Activated T-helper 1 cell treated with anti-CD3 and anti-CD28 coated beads, Interleukin-12 subunit alpha, Interleukin-12 subunit beta, Interleukin-2, Interleukin-4 antibody, amounts not matched to agents 30 ng/mL and 10 ng/mL and 1 ng/mL, durations not matched to agents 14 hours and 24 hours and 36 hours (primary cell): Measurements from ENCODE around the gene KCNK6. TPM values are rescaled to one million over a fixed set of nuclear protein-coding genes. Genes with fewer than 3 reads are reported as not detected.

Experiments used
- DNase-seq: peaks from one replicate; pipeline ENCODE4 v3.0.0; 2021; ENCODE audit warnings: low spot score
- H3K27ac Mint-ChIP-seq: one replicate; pipeline ENCODE4 v1.8.0; 2021; ENCODE audit warnings: mild to moderate bottlenecking, mixed read lengths
- H3K27me3 Mint-ChIP-seq: one replicate; pipeline ENCODE4 v1.8.0; 2022; ENCODE audit warnings: mild to moderate bottlenecking, moderate library complexity, mixed read lengths; ENCODE audit not compliant: insufficient read depth
- H3K36me3 Mint-ChIP-seq: one replicate; pipeline ENCODE4 v1.8.0; 2021; ENCODE audit warnings: low read depth, mixed read lengths
- H3K4me1 Mint-ChIP-seq: one replicate; pipeline ENCODE4 v1.8.0; 2021; ENCODE audit warnings: low read depth, mixed read lengths
- H3K4me3 Mint-ChIP-seq: one replicate; pipeline ENCODE4 v1.8.0; 2021; ENCODE audit warnings: mild to moderate bottlenecking, moderate library complexity, mixed read lengths
- H3K9me3 Mint-ChIP-seq: one replicate; pipeline ENCODE4 v1.8.0; 2021; ENCODE audit warnings: mixed read lengths
- intact Hi-C: fragments of 100-400 bp; cut with micrococcal nuclease; formaldehyde crosslinking; loops from one replicate; pipeline ENCODE4 v1.15.1; 2024
- total RNA-seq: library from RNA; stranded (reverse); gene quantifications from 2 replicates; pipeline ENCODE4 v1.2.3, GENCODE V29; 2022

Gene KCNK6
- total RNA-seq, 1 donor from 2014 or later, result 22.1 TPM

DNA sequence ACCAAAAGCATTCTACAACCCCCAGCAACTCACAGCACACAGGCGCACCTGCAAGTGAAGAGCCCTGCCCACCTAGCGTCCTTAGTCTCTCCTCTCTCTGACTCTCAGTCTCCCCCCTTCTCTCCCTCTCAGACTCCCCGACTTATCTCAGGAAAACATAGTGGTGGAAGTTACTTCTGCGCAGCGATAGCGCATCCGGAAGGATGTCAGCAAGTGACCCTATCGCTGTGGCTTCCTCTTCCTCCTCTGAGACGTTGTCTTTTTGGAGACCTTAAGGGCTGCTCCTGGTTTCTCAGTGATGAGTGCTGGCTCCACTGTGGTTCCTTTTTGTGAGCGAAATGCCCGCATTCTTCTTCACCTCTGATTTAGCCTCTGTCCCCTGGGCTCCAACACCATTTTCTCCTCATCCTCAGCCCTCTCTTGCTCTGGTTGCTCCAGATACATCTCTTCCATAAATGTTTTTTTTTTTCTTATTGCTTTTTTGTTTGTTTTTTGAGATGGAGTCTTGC lies 2.5 kb upstream of the KCNK6 start:
- intact Hi-C loops, result loop anchor here (5.0 kb wide), 1 partner anchor 535 kb away; no protein-coding TSS in a partner anchor
- Mint-ChIP-seq H3K4me1 (peaks cover 57% of the 10 kb centered on the region), H3K9me3 (no peaks in the 10 kb centered on the region), H3K36me3 (peaks cover 8% of the 10 kb centered on the region), H3K27ac (peak overlapping the region; percentile 96), H3K27me3 (no peaks in the 10 kb centered on the region), H3K4me3 (peak overlapping the region; percentile 85)
- peak; percentile 30 for DNase-seq

DNA sequence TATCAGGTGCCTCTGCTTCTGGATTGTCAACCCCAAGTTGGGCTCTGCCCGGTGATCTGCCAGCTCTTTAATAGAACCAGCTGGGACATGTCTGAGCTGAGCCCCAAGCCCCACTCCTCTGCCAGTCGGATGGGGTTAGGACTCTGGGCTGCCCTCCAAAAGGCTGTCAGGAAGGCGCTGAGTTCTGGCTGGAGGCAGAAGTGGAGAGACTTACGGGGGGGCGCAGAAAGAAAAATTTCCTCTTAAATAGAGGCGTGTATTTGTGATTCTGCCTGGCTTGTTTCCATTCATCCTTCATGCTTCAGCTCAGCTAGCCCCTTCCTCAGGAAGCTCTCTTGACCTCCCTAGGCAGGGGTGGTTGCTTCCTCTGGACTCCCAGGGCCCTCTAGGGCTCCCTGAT lies 985 bp upstream of the KCNK6 start:
- H3K4me1 Mint-ChIP-seq, result peaks cover 60% of the 10 kb centered on the region
- H3K9me3 Mint-ChIP-seq, result no peaks in the 10 kb centered on the region
- peak overlapping the region; percentile 86 for H3K4me3 Mint-ChIP-seq
- no peak overlapping the region for H3K27ac Mint-ChIP-seq
- H3K36me3 Mint-ChIP-seq, result peaks cover 6% of the 10 kb centered on the region
- no peaks in the 10 kb centered on the region for H3K27me3 Mint-ChIP-seq
- intact Hi-C loops, result loop anchor here (5.0 kb wide), 1 partner anchor 534 kb away; no protein-coding TSS in a partner anchor
- no peak for DNase-seq

DNA sequence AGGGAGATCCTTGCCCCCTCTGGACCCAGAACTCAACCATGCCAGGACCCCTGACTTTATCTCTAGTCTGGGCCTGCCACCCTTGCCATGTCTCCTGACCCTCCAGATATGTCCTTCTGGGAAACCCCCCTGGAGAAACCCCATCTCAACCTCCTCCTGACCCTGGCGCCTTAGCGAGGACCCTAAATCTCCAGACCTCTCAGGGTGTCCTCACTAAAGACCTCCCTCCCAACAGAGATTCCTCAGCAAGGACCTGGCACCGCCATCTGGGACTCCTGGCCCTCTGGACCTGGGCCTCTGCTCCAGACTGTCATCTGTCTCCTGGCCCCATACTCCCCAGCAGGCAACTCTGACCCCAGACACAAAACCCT lies 1.3 kb downstream of the KCNK6 start:
- no peaks in the 10 kb centered on the region for H3K27me3 Mint-ChIP-seq
- H3K9me3 Mint-ChIP-seq, result no peaks in the 10 kb centered on the region
- peak overlapping the region; percentile 48 for H3K27ac Mint-ChIP-seq
- H3K36me3 Mint-ChIP-seq, result peaks cover 14% of the 10 kb centered on the region
- H3K4me3 Mint-ChIP-seq, result peak overlapping the region; percentile 86
- DNase-seq, result no peak
- intact Hi-C loops, result no loop called here
- H3K4me1 Mint-ChIP-seq, result peaks cover 50% of the 10 kb centered on the region

DNA sequence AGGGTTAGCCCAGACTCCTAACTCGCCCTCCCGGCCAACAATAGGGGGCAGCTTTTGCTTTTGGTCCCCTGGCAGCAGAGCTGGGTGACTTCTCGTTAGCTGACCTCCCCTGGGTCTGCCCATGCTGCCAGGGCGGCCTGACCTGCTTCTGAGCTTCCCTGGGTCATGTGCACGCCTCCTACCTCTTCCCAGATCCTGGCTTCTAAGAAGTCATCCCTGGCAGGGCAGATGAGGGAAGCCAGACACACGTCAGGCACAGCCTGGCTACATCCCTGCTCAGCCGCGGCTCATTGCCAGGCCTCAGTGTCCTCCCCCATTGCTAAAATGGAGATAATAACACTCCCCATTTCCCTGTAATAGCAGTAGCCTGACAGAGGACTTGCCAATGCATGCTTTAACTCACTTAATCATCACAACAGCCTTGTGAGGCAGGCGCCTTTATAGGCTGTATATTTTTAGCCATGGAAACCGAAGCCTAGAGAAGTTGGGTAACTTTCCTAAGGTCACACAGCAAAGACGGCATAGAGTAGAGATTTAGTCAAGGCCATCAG lies 2.1 kb downstream of the KCNK6 start:
- peak overlapping the region; percentile 86 for H3K4me3 Mint-ChIP-seq
- no peak overlapping the region for H3K27ac Mint-ChIP-seq
- H3K27me3 Mint-ChIP-seq, result no peaks in the 10 kb centered on the region
- intact Hi-C loops, result no loop called here
- no peaks in the 10 kb centered on the region for H3K9me3 Mint-ChIP-seq
- no peak for DNase-seq
- peaks cover 50% of the 10 kb centered on the region for H3K4me1 Mint-ChIP-seq
- peaks cover 15% of the 10 kb centered on the region for H3K36me3 Mint-ChIP-seq

DNA sequence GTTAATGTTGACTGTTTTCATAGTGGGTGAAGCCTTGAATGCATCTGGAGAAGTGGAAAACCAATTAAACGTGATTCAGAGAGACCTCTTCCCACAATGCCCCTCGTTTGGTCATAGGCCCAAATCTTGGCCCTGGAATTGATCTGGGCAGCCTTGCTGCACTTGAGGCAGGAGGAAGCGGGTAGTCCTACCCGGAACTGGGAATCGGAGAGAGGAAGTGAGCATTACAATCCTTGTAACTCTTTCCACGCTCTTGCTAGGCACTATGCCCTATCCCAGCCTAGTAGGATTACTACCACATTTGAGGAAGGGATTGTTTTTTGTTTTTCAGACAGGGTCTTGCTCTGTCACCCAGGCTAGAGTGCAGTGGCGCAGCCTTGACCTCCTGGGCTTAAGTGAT lies 3.6 kb downstream of the KCNK6 start:
- H3K27ac Mint-ChIP-seq, result no peak overlapping the region
- H3K4me3 Mint-ChIP-seq, result no peak overlapping the region
- intact Hi-C loops, result no loop called here
- H3K36me3 Mint-ChIP-seq, result peaks cover 24% of the 10 kb centered on the region
- DNase-seq, result no peak
- no peaks in the 10 kb centered on the region for H3K9me3 Mint-ChIP-seq
- peaks cover 42% of the 10 kb centered on the region for H3K4me1 Mint-ChIP-seq
- H3K27me3 Mint-ChIP-seq, result no peaks in the 10 kb centered on the region

- Mint-ChIP-seq H3K4me3 (no peak overlapping the region), H3K36me3 (peaks cover 28% of the 10 kb centered on the region), H3K27ac (no peak overlapping the region), H3K4me1 (peaks cover 30% of the 10 kb centered on the region), H3K9me3 (no peaks in the 10 kb centered on the region), H3K27me3 (no peaks in the 10 kb centered on the region)
- intact Hi-C loops, result no loop called here
- DNase-seq, result no peak
Measured at GRCh38 chr19:38324431-38324830, 4.8 kb downstream of the KCNK6 start.

GRCh38 chr19:38326591-38326990 lies 6.9 kb downstream of the KCNK6 start:
- H3K4me1 Mint-ChIP-seq, result peaks cover 15% of the 10 kb centered on the region
- peaks cover 27% of the 10 kb centered on the region for H3K36me3 Mint-ChIP-seq
- intact Hi-C loops, result no loop called here
- H3K27ac Mint-ChIP-seq, result no peak overlapping the region
- H3K27me3 Mint-ChIP-seq, result no peaks in the 10 kb centered on the region
- no peaks in the 10 kb centered on the region for H3K9me3 Mint-ChIP-seq
- no peak overlapping the region for H3K4me3 Mint-ChIP-seq
- DNase-seq, result no peak

DNA sequence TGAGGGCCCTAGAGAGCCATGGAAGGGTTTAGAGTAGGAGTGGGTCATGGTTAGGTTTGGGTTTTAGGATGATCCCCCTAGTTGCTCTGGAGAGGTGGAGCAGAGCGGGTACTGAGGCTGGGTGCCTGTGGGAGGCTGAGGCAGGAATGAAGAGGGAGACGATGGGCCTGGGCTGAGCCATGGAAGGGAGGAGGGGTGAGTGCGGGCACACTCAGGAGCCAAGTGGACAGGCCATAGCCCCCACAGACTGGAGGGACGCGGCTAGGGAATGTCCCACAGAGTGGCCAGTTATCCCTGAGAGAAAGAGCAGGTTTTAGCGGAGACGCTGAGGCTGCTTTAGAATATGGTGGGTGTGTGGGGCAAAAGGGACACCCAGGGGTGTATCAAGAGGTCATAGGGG lies 10.0 kb downstream of the KCNK6 start:
- no peaks in the 10 kb centered on the region for H3K4me1 Mint-ChIP-seq
- no peak overlapping the region for H3K27ac Mint-ChIP-seq
- H3K36me3 Mint-ChIP-seq, result peaks cover 24% of the 10 kb centered on the region
- no peaks in the 10 kb centered on the region for H3K9me3 Mint-ChIP-seq
- intact Hi-C loops, result loop anchor here (10.0 kb wide), 1 partner anchor 865 kb away; the partner anchor contains the start of genes ZNF569 and ZNF570
- no peaks in the 10 kb centered on the region for H3K27me3 Mint-ChIP-seq
- H3K4me3 Mint-ChIP-seq, result no peak overlapping the region
- no peak for DNase-seq

DNA sequence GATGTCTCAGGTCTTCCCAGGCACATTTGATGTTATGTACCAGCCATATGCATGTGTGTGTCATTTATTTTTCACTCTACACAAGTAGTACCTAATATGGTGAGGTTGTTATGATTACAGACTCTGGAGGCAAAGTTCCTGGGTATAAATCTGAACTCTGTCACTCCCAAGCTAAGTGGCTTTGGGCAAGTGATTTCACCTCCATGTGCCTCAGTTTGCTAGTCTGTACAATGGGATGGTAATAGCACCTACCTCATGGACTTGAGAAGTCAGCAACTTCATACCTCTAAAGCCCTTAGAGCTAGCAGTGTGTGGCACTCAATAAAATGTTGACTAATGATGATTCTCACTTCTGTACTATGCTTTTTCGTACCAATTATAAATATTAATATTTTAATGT lies 12.1 kb downstream of the KCNK6 start:
- no peak for DNase-seq
- peaks cover 15% of the 10 kb centered on the region for H3K36me3 Mint-ChIP-seq
- intact Hi-C loops, result loop anchor here (10.0 kb wide), 1 partner anchor 867 kb away; the partner anchor contains the start of genes ZNF569 and ZNF570

DNA sequence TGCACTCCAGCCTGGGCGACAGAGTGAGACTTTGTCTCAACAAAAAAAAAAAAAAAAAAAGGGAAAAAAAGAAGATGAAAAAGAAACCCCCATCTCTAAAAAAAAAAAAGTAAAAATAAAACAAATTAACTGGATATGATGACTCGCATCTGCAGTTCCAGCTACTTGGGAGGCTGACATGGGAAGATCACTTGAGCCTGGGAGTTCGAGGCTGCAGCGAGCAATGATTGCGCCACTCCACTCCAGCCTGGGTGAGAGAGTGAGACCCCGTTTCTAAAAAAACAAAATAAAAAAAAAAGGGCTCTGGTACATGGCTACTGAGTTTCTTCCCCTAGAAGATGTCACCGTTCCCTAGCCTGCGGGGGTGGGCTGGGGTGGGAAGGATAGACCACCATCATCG lies 13.6 kb downstream of the KCNK6 start:
- intact Hi-C loops, result loop anchor here (10.0 kb wide), 1 partner anchor 868 kb away; the partner anchor contains the start of genes ZNF569 and ZNF570
- H3K27me3 Mint-ChIP-seq, result no peaks in the 10 kb centered on the region
- no peaks in the 10 kb centered on the region for H3K9me3 Mint-ChIP-seq
- no peak overlapping the region for H3K4me3 Mint-ChIP-seq
- H3K27ac Mint-ChIP-seq, result no peak overlapping the region
- DNase-seq, result no peak
- H3K4me1 Mint-ChIP-seq, result peaks cover 6% of the 10 kb centered on the region
- H3K36me3 Mint-ChIP-seq, result peaks cover 6% of the 10 kb centered on the region

More for the DNA sequence above, 12.1 kb downstream of the KCNK6 start:
- Mint-ChIP-seq H3K4me3 (no peak overlapping the region), H3K9me3 (no peaks in the 10 kb centered on the region), H3K27ac (no peak overlapping the region), H3K27me3 (no peaks in the 10 kb centered on the region), H3K4me1 (no peaks in the 10 kb centered on the region)

GRCh38 chr19:38335949-38336637 lies 16.4 kb downstream of the KCNK6 start:
- peaks cover 6% of the 10 kb centered on the region for H3K4me1 Mint-ChIP-seq
- intact Hi-C loops, result loop anchor here (1.0 to 10.0 kb wide), 20 partner anchors 20 to 964 kb away; partner anchors contain the start of genes ECH1, EIF3K, FAM98C and MRPS12
- H3K27me3 Mint-ChIP-seq, result no peaks in the 10 kb centered on the region
- peak overlapping the region; percentile 94 for H3K4me3 Mint-ChIP-seq
- H3K27ac Mint-ChIP-seq, result peak overlapping the region; percentile 99
- H3K36me3 Mint-ChIP-seq, result no peaks in the 10 kb centered on the region
- DNase-seq, result peak; percentile 94
- no peaks in the 10 kb centered on the region for H3K9me3 Mint-ChIP-seq

DNA sequence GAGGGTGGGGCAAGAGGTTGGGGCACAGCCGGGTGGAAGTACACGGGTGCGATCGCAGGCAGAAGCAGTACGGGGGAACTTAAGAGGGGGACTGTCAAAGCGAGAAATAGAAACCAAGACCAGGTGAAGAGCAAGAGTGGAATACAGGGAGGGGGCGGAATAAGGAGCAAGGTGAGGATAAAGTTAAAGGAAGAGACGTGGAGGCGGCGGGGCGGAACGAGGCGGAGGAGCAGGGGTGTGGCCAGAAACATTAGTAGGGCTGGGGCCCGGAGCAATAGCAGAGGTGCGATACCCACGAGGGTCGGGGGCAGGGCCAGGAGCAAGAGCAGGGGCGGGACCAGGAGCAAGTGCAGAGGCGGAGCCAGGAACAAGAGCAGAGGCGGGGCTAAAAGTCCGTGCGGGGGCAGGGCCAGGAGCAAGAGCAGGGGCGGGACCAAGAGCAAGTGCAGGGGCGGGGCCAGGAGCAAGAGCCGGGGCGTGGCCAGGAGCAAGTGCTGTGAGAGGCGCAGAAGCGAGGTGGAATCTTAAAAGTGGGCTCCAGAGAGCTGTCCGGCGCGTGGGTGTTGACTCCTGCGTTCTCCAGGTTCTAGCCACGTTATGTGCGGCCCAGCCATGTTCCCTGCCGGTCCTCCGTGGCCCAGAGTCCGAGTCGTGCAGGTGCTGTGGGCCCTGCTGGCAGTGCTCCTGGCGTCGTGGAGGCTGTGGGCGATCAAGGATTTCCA lies 17.2 kb downstream of the KCNK6 start:
- no peaks in the 10 kb centered on the region for H3K27me3 Mint-ChIP-seq
- H3K36me3 Mint-ChIP-seq, result no peaks in the 10 kb centered on the region
- peak overlapping the region; percentile 99 for H3K27ac Mint-ChIP-seq
- peak; percentile 94 for DNase-seq
- intact Hi-C loops, result loop anchor here (1.0 to 10.0 kb wide), 11 partner anchors 26 to 964 kb away; partner anchors contain the start of genes ECH1, EIF3K, FAM98C and MRPS12
- no peaks in the 10 kb centered on the region for H3K9me3 Mint-ChIP-seq
- H3K4me3 Mint-ChIP-seq, result peak overlapping the region; percentile 94
- H3K4me1 Mint-ChIP-seq, result peaks cover 6% of the 10 kb centered on the region

GRCh38 chr19:38337360-38337653 lies 17.7 kb downstream of the KCNK6 start:
- Mint-ChIP-seq H3K4me3 (peak overlapping the region; percentile 94), H3K36me3 (no peaks in the 10 kb centered on the region), H3K27ac (peak overlapping the region; percentile 99), H3K27me3 (no peaks in the 10 kb centered on the region), H3K4me1 (peaks cover 6% of the 10 kb centered on the region), H3K9me3 (no peaks in the 10 kb centered on the region)
- DNase-seq, result no peak
- intact Hi-C loops, result loop anchor here (2.0 to 10.0 kb wide), 4 partner anchors 65 to 965 kb away; partner anchors contain the start of genes FAM98C, ZNF527, ZNF569 and ZNF570
